ENCODE data around the gene CAPNS1.

The CAPNS1 gene

GRCh38 chr19:36150586-36150985 lies 10.7 kb downstream of the CAPNS1 start:
- no peak for ATAC-seq
- TF ChIP-seq GLIS3 (CRISPR knock-in tag; IDR thresholded peaks at IDR 0.05) (no peak), OSR1 (CRISPR knock-in tag; IDR thresholded peaks at IDR 0.05) (no peak), ESRRG (CRISPR knock-in tag; IDR thresholded peaks at IDR 0.05) (no peak), PPARA (CRISPR knock-in tag; IDR thresholded peaks at IDR 0.05; ENCODE audit: borderline replicate concordance) (no peak), RARB (CRISPR knock-in tag; IDR thresholded peaks at IDR 0.05) (no peak), ZNF8 (CRISPR knock-in tag; IDR thresholded peaks at IDR 0.05) (no peak)

DNA sequence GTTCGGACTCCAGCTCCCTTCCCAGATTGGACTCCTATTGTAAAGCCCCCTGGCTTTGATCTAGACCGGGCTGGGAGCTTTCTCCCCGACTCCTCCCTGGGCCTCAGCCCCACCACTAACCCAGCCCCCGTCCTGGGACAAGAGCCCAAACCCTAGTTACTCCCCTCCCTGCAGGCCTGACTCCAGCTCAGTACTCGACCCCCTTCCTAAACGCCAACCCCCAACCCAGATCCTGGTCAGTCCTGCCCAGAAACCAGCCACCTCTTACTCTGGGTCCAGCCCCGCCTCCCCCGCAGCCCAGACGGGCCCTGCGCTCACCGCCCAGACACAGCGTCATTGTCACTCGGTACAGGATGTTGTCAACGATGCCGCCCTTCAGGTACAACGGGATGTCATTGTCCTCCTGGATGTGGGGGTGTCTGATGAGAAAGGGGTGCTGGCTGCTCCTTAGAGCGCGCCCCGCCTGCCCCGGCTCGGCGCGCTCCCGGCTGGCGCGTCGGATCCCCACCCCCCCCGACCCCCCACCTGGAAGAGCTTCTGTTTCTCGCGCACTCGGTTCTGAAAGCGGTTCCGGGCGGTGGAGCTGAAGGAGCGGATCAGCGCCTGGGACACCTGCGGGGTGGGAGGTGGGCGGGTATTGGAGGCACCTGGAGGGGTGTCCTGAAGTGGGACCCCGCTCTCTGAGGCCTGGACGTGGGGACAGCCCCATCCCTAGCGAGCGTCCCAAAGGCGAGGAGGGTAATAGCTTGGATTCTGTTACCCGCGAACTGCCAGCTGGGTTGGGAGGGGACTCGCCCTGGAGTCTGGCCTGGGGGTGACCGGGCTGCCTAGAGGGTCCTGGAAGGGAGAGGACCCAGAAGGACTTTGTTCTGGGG lies 11.5 kb downstream of the CAPNS1 start:
- TF ChIP-seq CSDC2 (CRISPR knock-in tag; IDR thresholded peaks at IDR 0.05) (no peak), ZNF70 (CRISPR knock-in tag; IDR thresholded peaks at IDR 0.05) (no peak), ESRRG (CRISPR knock-in tag; IDR thresholded peaks at IDR 0.05) (no peak), PPARA (CRISPR knock-in tag; IDR thresholded peaks at IDR 0.05; ENCODE audit: borderline replicate concordance) (no peak)
- no peak for ATAC-seq

DNA sequence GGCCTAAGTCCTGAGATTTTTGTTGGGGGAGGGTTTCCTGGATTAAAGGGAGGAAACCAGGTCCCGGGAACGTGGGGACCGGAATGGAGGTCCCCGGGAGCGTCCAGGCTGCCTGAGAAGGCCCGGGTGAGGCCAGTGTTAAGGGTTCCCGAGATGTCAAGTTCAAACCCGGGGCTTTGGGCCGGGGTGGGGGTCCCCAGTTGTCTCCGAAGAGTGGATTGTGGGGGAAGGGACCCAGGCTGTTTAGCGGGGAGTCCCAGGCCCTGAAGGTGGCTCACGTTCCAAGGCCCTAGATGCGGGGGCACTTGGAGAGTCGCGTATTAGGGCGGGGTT lies 12.1 kb downstream of the CAPNS1 start:
- TF ChIP-seq ISL1 (CRISPR knock-in tag; IDR thresholded peaks at IDR 0.05), result no peak
- TF ChIP-seq, protein P1, sequence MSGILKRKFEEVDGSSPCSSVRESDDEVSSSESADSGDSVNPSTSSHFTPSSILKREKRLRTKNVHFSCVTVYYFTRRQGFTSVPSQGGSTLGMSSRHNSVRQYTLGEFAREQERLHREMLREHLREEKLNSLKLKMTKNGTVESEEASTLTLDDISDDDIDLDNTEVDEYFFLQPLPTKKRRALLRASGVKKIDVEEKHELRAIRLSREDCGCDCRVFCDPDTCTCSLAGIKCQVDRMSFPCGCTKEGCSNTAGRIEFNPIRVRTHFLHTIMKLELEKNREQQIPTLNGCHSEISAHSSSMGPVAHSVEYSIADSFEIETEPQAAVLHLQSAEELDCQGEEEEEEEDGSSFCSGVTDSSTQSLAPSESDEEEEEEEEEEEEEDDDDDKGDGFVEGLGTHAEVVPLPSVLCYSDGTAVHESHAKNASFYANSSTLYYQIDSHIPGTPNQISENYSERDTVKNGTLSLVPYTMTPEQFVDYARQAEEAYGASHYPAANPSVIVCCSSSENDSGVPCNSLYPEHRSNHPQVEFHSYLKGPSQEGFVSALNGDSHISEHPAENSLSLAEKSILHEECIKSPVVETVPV (CRISPR knock-in tag; IDR thresholded peaks at IDR 0.05), result no peak
- no peak for TF ChIP-seq ZFP3 (CRISPR knock-in tag; IDR thresholded peaks at IDR 0.05)
- TF ChIP-seq ZFP30 (CRISPR knock-in tag; IDR thresholded peaks at IDR 0.05), result no peak
- no peak for TF ChIP-seq ZC3H10 (CRISPR knock-in tag; IDR thresholded peaks at IDR 0.05)
- no peak for ATAC-seq

DNA sequence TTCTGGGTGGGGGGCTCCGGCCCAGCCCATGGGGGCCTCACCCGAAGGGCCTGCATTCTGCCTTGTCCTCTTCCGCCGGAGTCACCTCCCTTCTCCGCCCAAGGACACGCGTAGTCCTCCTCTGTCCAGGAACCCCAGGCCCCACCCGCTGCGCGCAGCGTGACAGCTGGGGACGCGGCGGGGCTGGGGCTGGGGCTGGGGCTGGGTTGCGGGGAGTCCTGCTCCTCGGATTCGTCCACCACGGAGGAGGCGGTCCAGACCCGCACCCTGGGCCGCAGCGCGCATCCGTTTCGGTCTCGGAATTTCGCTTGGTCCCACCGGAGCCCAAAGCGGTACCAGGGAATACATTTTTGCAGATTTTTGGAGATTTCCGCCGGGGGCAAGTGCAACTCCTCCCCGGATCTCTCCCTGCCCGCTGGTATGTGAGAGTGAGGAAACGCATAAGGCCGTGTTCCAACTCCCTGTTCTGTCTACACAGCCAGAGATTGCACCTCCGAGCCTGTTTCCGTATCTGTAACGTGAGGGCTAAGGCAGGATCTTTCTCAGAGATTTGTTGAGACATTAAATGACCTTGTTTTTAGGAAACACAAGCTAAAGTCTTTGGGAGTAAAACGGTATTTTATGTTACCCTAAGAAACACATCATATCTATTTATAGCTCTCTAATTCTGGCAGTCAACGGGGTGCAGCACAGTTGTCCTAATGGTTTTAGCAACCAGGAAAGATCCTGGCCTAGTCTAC lies 12.7 kb downstream of the CAPNS1 start, which contains the start of gene COX7A1:
COX7A1 (minus strand) TSS at position 96 of the 740 bp plus-strand sequence; CDS start at position 56, 40 bp downstream.
- no peak; the same call in 2 of the 3 replicates for ATAC-seq
- TF ChIP-seq, protein P1 (CRISPR knock-in tag; IDR thresholded peaks at IDR 0.05), result no peak
- TF ChIP-seq CSDC2 (CRISPR knock-in tag; IDR thresholded peaks at IDR 0.05) (no peak), GLIS3 (CRISPR knock-in tag; IDR thresholded peaks at IDR 0.05) (no peak), POU6F1 (CRISPR knock-in tag; IDR thresholded peaks at IDR 0.05; ENCODE audit: borderline replicate concordance, low read depth) (no peak), BACH2 (CRISPR knock-in tag; IDR thresholded peaks at IDR 0.05; ENCODE audit: borderline replicate concordance) (no peak), ZNF565 (CRISPR knock-in tag; conservative IDR thresholded peaks at IDR 0.05; ENCODE audit: low read depth) (no peak), ZFP3 (CRISPR knock-in tag; IDR thresholded peaks at IDR 0.05) (no peak)
- TF ChIP-seq, protein P2, sequence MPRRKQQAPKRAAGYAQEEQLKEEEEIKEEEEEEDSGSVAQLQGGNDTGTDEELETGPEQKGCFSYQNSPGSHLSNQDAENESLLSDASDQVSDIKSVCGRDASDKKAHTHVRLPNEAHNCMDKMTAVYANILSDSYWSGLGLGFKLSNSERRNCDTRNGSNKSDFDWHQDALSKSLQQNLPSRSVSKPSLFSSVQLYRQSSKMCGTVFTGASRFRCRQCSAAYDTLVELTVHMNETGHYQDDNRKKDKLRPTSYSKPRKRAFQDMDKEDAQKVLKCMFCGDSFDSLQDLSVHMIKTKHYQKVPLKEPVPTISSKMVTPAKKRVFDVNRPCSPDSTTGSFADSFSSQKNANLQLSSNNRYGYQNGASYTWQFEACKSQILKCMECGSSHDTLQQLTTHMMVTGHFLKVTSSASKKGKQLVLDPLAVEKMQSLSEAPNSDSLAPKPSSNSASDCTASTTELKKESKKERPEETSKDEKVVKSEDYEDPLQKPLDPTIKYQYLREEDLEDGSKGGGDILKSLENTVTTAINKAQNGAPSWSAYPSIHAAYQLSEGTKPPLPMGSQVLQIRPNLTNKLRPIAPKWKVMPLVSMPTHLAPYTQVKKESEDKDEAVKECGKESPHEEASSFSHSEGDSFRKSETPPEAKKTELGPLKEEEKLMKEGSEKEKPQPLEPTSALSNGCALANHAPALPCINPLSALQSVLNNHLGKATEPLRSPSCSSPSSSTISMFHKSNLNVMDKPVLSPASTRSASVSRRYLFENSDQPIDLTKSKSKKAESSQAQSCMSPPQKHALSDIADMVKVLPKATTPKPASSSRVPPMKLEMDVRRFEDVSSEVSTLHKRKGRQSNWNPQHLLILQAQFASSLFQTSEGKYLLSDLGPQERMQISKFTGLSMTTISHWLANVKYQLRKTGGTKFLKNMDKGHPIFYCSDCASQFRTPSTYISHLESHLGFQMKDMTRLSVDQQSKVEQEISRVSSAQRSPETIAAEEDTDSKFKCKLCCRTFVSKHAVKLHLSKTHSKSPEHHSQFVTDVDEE (CRISPR knock-in tag; IDR thresholded peaks at IDR 0.05), result no peak
- TF ChIP-seq, protein P3, sequence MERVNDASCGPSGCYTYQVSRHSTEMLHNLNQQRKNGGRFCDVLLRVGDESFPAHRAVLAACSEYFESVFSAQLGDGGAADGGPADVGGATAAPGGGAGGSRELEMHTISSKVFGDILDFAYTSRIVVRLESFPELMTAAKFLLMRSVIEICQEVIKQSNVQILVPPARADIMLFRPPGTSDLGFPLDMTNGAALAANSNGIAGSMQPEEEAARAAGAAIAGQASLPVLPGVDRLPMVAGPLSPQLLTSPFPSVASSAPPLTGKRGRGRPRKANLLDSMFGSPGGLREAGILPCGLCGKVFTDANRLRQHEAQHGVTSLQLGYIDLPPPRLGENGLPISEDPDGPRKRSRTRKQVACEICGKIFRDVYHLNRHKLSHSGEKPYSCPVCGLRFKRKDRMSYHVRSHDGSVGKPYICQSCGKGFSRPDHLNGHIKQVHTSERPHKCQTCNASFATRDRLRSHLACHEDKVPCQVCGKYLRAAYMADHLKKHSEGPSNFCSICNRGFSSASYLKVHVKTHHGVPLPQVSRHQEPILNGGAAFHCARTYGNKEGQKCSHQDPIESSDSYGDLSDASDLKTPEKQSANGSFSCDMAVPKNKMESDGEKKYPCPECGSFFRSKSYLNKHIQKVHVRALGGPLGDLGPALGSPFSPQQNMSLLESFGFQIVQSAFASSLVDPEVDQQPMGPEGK (CRISPR knock-in tag; IDR thresholded peaks at IDR 0.05; ENCODE audit: borderline replicate concordance), result no peak

Measured in SK-N-SH treated with all-trans-retinoic acid at 6 μM for 48 hours (cell line).